GM12878 (cell line): ENCODE results near the gene ESR1. TPM values are rescaled to one million over a fixed set of nuclear protein-coding genes. Genes with fewer than 3 reads are reported as not detected.

Source experiments
- ATAC-seq: fragments of 200-7000 bp; cut with Tn5 transposase; 3 replicates; pipeline ENCODE4 v1.9.1; 2020; ENCODE audit warnings: mild to moderate bottlenecking, moderate library complexity
- BruUV-seq: library from RNA; stranded (reverse); fragments of 400-500 nt; replicated peaks from 2 replicates; lab custom pipeline; 2021; lab: Mats Ljungman, UMichigan
- CTCF ChIA-PET: fragments of 300-600 bp; sonication (Branson Sonifier 250); formaldehyde crosslinking; extraction: SDS; loops from one replicate; lab custom pipeline; 2021; ENCODE audit warnings: inconsistent platforms; lab: Yijun Ruan, JAX
- POLR2A ChIA-PET: fragments of 350-600 bp; formaldehyde crosslinking; extraction: SDS; loops from one replicate; lab custom pipeline; 2021; ENCODE audit warnings: inconsistent platforms; lab: Charles Lee
- RAD21 ChIA-PET: fragments of 300-600 bp; sonication (Branson Sonifier 250); formaldehyde crosslinking; loops from one replicate; lab custom pipeline; 2023; ENCODE audit warnings: antibody characterized with exemption; ENCODE audit not compliant: unreplicated experiment; lab: Charles Lee
- SMC1A ChIA-PET: fragments of 300-600 bp; sonication (Branson Sonifier 250); formaldehyde crosslinking; loops from one replicate; lab custom pipeline; 2023; ENCODE audit not compliant: unreplicated experiment, uncharacterized antibody; lab: Charles Lee
- DNase-seq: peaks from one replicate; pipeline ENCODE4 v3.0.0-alpha.2; 2011; ENCODE audit warnings: low read depth, low spot score
- FAIRE-seq: peaks from 3 replicates; lab custom pipeline; 2011; peaks lifted over from hg19 to GRCh38; lab: Jason Lieb, UNC
- H2AFZ ChIP-seq: 2 replicates; pipeline ENCODE4 v1.6.0; 2011; ENCODE audit warnings: low read depth, low read length, control low read depth; ENCODE audit not compliant: control insufficient read depth
- H3K27ac ChIP-seq: 2 replicates; pipeline ENCODE4 v1.5.1; 2011; ENCODE audit warnings: control low read depth; ENCODE audit not compliant: control insufficient read depth, insufficient read depth
- H3K27me3 ChIP-seq, 2 experiments: replicated peaks in 1 of 2; 2 replicates each; pipeline versions ENCODE4 v1.6.0 to v1.6.1; 2011; ENCODE audit warnings: low read length in 1 of 2; ENCODE audit not compliant: control insufficient read depth in 2 of 2, insufficient read depth in 2 of 2
- H3K36me3 ChIP-seq, 2 experiments: 2 replicates each; pipeline ENCODE4 v1.5.1; 2011; ENCODE audit warnings: low read length in 1 of 2; ENCODE audit not compliant: control insufficient read depth in 2 of 2, insufficient read depth in 2 of 2
- H3K4me1 ChIP-seq: 2 replicates; pipeline ENCODE4 v1.6.1; 2011; ENCODE audit warnings: mild to moderate bottlenecking, low read length, moderate library complexity, mixed read lengths; ENCODE audit not compliant: control insufficient read depth, insufficient read depth
- H3K4me2 ChIP-seq: 2 replicates; pipeline ENCODE4 v1.6.0; 2011; ENCODE audit warnings: control low read depth; ENCODE audit not compliant: control insufficient read depth, insufficient read depth
- H3K4me3 ChIP-seq: fragments of 200-600 bp; sonication (generic); 2 replicates; pipeline ENCODE4 v1.5.1; 2016
- H3K79me2 ChIP-seq: 2 replicates; pipeline ENCODE4 v1.6.0; 2011; ENCODE audit warnings: low read length; ENCODE audit not compliant: control insufficient read depth, insufficient read depth
- H3K9ac ChIP-seq: 2 replicates; pipeline ENCODE4 v1.8.0; 2011; ENCODE audit warnings: low read length, control low read depth, mixed read lengths; ENCODE audit not compliant: control insufficient read depth, insufficient read depth
- H3K9me3 ChIP-seq: replicated peaks from 3 replicates; pipeline ENCODE4 v1.5.1; 2011; ENCODE audit warnings: mild to moderate bottlenecking, low read length; ENCODE audit not compliant: control insufficient read depth, insufficient read depth
- H4K20me1 ChIP-seq: 2 replicates; pipeline ENCODE4 v1.6.0; 2011; ENCODE audit not compliant: control insufficient read depth, insufficient read depth
- CBFB ChIP-seq: IDR thresholded peaks from 2 replicates; pipeline ENCODE4 v1.6.1; 2016; ENCODE audit warnings: antibody characterized with exemption, low read depth
- CHD1 ChIP-seq: IDR thresholded peaks from 2 replicates; pipeline ENCODE4 v1.6.1; 2012; ENCODE audit warnings: low read depth, low read length, improper control_type of control experiment
- DPF2 ChIP-seq: fragments of 450-650 bp; IDR thresholded peaks from 2 replicates; pipeline ENCODE4 v1.6.1; 2017; ENCODE audit warnings: mild to moderate bottlenecking
- EED ChIP-seq: sonication (generic); IDR thresholded peaks from 2 replicates; pipeline ENCODE4 v1.6.1; 2016; ENCODE audit warnings: antibody characterized with exemption, low read depth
- EP300 ChIP-seq, 2 experiments: fragments of 150-350 bp in 1 of 2; IDR thresholded peaks; 2 replicates each; pipeline ENCODE4 v1.6.1; 2011 to 2012; ENCODE audit warnings: low read depth in 2 of 2, low read length in 2 of 2, borderline replicate concordance in 1 of 2, improper control_type of control experiment in 1 of 2, inconsistent platforms in 1 of 2; ENCODE audit not compliant: control insufficient read depth in 1 of 2
- GATAD2B ChIP-seq: fragments of 450-650 bp; conservative IDR thresholded peaks from 2 replicates; pipeline ENCODE4 v1.6.1; 2017; ENCODE audit warnings: low read depth, mild to moderate bottlenecking, moderate library complexity
- HDAC6 ChIP-seq: fragments of 200-600 bp; sonication (generic); IDR thresholded peaks from one replicate; pipeline ENCODE4 v1.8.0; 2017; ENCODE audit warnings: antibody characterized with exemption; ENCODE audit not compliant: unreplicated experiment
- LARP7 ChIP-seq: fragments of 450-650 bp; IDR thresholded peaks from 2 replicates; pipeline ENCODE4 v1.6.1; 2017; ENCODE audit warnings: mild to moderate bottlenecking
- NFYA ChIP-seq: IDR thresholded peaks from 2 replicates; pipeline ENCODE4 v1.6.1; 2011; ENCODE audit warnings: low read depth, mild to moderate bottlenecking, low read length, improper control_type of control experiment, borderline replicate concordance
- PRDM15 ChIP-seq: fragments of 450-650 bp; formaldehyde crosslinking; IDR thresholded peaks from 2 replicates; pipeline ENCODE4 v1.4.0; 2020; ENCODE audit warnings: mild to moderate bottlenecking, moderate library complexity
- RAD51 ChIP-seq: fragments of 450-650 bp; IDR thresholded peaks from 2 replicates; pipeline ENCODE4 v1.6.1; 2016; ENCODE audit warnings: moderate library complexity, mild to moderate bottlenecking, inconsistent platforms
- RUNX3 ChIP-seq: IDR thresholded peaks from 2 replicates; pipeline ENCODE4 v1.6.1; 2012; ENCODE audit warnings: low read length, inconsistent platforms
- TBL1XR1 ChIP-seq: IDR thresholded peaks from 2 replicates; pipeline ENCODE4 v1.6.1; 2012; ENCODE audit warnings: low read depth, low read length, improper control_type of control experiment
- ZNF384 ChIP-seq: IDR thresholded peaks from 2 replicates; pipeline ENCODE4 v1.6.1; 2012; ENCODE audit warnings: low read depth, mild to moderate bottlenecking, low read length, improper control_type of control experiment, borderline replicate concordance
- ZSCAN29 ChIP-seq: fragments of 450-650 bp; IDR thresholded peaks from 2 replicates; pipeline ENCODE4 v1.6.1; 2017; ENCODE audit warnings: mild to moderate bottlenecking, moderate library complexity
- WGBS: methylation state at CpG from one replicate; pipeline ENCODE4 v1.1.6; 2016; ENCODE audit warnings: low lambda C conversion rate; ENCODE audit not compliant: insufficient replicate concordance, insufficient coverage; ENCODE audit errors: missing lambda C conversion rate; 5-methylcytosine and 5-hydroxymethylcytosine counted together
- in situ Hi-C: fragments of 300-500 bp; cut with MboI; formaldehyde crosslinking; loops from 9 replicates; pipeline ENCODE4 v1.14.3; 2018; ENCODE audit warnings: mixed read lengths
- intact Hi-C: fragments of 100-400 bp; cut with micrococcal nuclease; formaldehyde crosslinking; loops from one replicate; pipeline ENCODE4 v1.14.2; 2022; ENCODE audit not compliant: unreplicated experiment
- polyA plus RNA-seq, 11 experiments: library from polyadenylated mRNA; depleted of rRNA in 4 of 11; unstranded in 6 of 11; stranded (reverse) in 5 of 11; fragments of >200 nt; fragmentation: Nextera tagmentation in 4 of 11; fragmentation: Illumina TruSeq in 1 of 11; extraction: Ambion mirVana in 4 of 11; extraction: Trizol in 1 of 11; gene quantifications; 1 replicate in 1 of 11; 2 replicates in 10 of 11; pipeline versions ENCODE4 v1.2.1 to v1.2.3, GENCODE V29; 2011 to 2016; ENCODE audit warnings: inconsistent platforms in 2 of 11, missing spikeins in 2 of 11, low read depth in 1 of 11
- total RNA-seq, 4 experiments: library from RNA; depleted of rRNA in 3 of 4; stranded (reverse); fragments of >200 nt in 3 of 4; fragmentation: Illumina TruSeq in 1 of 4; extraction: Trizol in 1 of 4; gene quantifications; 2 replicates each; pipeline versions ENCODE4 v1.2.1 to v1.2.3, GENCODE V29; 2013 to 2021

ESR1 gene
- total and polyA plus RNA-seq, 10 of the 15 experiments (the other 5 are each of a cell fraction or from before 2014, with no cell fraction given), result 0.03 to 0.51 (median 0.21) TPM; not detected in 4

DNA sequence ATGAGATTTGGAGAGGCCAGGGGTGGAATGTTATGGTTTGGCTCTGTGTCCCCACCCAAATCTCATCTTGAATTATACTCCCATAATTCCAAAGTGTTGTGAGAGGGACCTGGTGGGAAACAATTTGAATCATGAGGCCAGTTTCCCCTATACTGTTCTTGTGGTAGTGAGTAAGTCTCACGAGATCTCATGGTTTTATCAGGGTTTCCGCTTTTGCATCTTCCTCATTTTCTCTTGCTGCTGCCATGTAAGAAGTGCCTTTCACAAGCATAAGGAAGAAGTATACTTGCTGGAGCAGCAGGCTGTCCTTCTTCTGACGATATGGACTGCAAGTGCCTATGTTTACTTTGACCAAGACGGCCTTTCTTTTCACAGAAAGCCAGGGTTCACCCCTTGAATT lies 270.5 kb downstream of the ESR1 start:
- no peaks in the 10 kb centered on the region for H3K4me1 ChIP-seq
- no peak overlapping the region for H3K4me3 ChIP-seq
- TF ChIP-seq ZSCAN29, result no peak
- TF ChIP-seq, all 136 proteins: peak for 0
- no peak overlapping the region for H3K27ac ChIP-seq
- no peak overlapping the region for H2AFZ ChIP-seq
- intact Hi-C loops (no loop called here), in situ Hi-C loops (no loop called here)
- no peak for ATAC-seq
- no peak for FAIRE-seq
- H3K9me3 ChIP-seq, result no peaks in the 10 kb centered on the region; the same call in 2 of the 3 replicates
- H3K36me3 ChIP-seq, result no peaks in the 10 kb centered on the region
- ChIA-PET POLR2A (no interaction called here), RAD21 (no interaction called here), SMC1A (no interaction called here), CTCF (interaction anchor here (0.7 kb wide), 1 partner anchor 9 kb away, joined by 3 read pairs; no protein-coding TSS in a partner anchor)
- H3K79me2 ChIP-seq, result no peaks in the 10 kb centered on the region
- DNase-seq, result no peak
- no TSS peak for BruUV-seq
- no peak overlapping the region for H3K4me2 ChIP-seq
- no peak overlapping the region for H3K9ac ChIP-seq
- no peaks in the 10 kb centered on the region for H3K27me3 ChIP-seq
- no peaks in the 10 kb centered on the region for H4K20me1 ChIP-seq
- 50% methylated on average over 4 of the region's 4 CpGs for WGBS

DNA sequence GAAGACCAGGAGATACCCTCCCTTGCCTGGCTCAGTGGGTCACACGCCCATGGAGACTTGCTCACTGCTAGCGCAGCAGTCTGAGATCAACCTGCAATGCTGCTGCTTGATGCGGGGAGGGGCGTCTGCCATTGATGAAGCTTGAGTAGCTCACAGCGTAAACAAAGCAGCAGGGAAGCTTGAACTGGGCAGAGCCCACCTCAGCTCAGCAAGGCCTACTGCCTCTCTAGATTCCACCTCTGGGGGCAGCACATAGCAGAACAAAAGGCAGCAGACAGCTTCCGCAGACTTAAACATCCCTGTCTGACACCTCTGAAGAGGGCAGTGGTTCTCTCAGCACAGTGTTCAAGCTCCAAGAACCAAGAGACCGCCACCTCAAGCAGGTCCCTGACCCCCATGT lies 271.3 kb downstream of the ESR1 start:
- CTCF ChIA-PET, result no interaction called here
- Histone ChIP-seq H3K4me3 (no peak overlapping the region), H3K4me2 (no peak overlapping the region), H3K4me1 (no peaks in the 10 kb centered on the region), H3K9me3 (no peaks in the 10 kb centered on the region; the same call in 2 of the 3 replicates), H4K20me1 (no peaks in the 10 kb centered on the region)
- DNase-seq, result no peak
- no peak for FAIRE-seq
- POLR2A ChIA-PET, result no interaction called here
- SMC1A ChIA-PET, result no interaction called here
- 53% methylated on average over 7 of the region's 7 CpGs for WGBS
- TF ChIP-seq GATAD2B (no peak), LARP7 (no peak), EED (no peak), ZNF384 (no peak), PRDM15 (CRISPR knock-in tag) (no peak), RUNX3 (no peak), DPF2 (no peak), NFYA (no peak), CHD1 (no peak), RAD51 (no peak), TBL1XR1 (no peak), CBFB (no peak), HDAC6 (no peak), EP300 (IDR thresholded peaks at IDR 0.05; ENCODE audit: borderline replicate concordance in 1 of 2, control insufficient read depth in 1 of 2, low read depth in 2 of 2, low read length in 2 of 2) (no peak)
- TF ChIP-seq, all 136 proteins: peak for 0
- intact Hi-C loops (no loop called here), in situ Hi-C loops (no loop called here)
- no peak overlapping the region for H2AFZ ChIP-seq
- H3K79me2 ChIP-seq, result no peaks in the 10 kb centered on the region
- RAD21 ChIA-PET, result no interaction called here
- no peaks in the 10 kb centered on the region for H3K27me3 ChIP-seq
- H3K9ac ChIP-seq, result no peak overlapping the region
- no TSS peak for BruUV-seq
- H3K36me3 ChIP-seq, result no peaks in the 10 kb centered on the region
- H3K27ac ChIP-seq, result no peak overlapping the region
- ATAC-seq, result no peak
